H1 (cell line): ENCODE results near the gene SLC23A2. TPM values are rescaled to one million over a fixed set of nuclear protein-coding genes. Genes with fewer than 3 reads are reported as not detected.
"Not testable (repeated sequence)": the region's sequence is repeated elsewhere in the genome, so short reads cannot be mapped to it uniquely, and the experiment has no call there.

Experiments used
- CTCF ChIA-PET: fragments of 300-600 bp; sonication (Branson Sonifier 250); formaldehyde crosslinking; loops from one replicate; lab custom pipeline; 2021; ENCODE audit not compliant: partially characterized antibody; lab: Charles Lee
- POLR2A ChIA-PET: fragments of 300-600 bp; sonication (Branson Sonifier 250); formaldehyde crosslinking; loops from one replicate; lab custom pipeline; 2021; ENCODE audit warnings: inconsistent platforms; ENCODE audit not compliant: partially characterized antibody; lab: Charles Lee
- DNase-seq, 2 experiments: peaks; one replicate each; pipeline versions ENCODE4 v3.0.0 to v3.0.0-alpha.2; 2010 to 2022; ENCODE audit warnings: low spot score in 2 of 2, low read depth in 1 of 2, mixed read lengths in 1 of 2
- FAIRE-seq: peaks from 2 replicates; lab custom pipeline; 2011; peaks lifted over from hg19 to GRCh38; lab: Jason Lieb, UNC
- H2AFZ ChIP-seq: 2 replicates; pipeline ENCODE4 v1.8.1; 2012; ENCODE audit warnings: low read length, inconsistent platforms
- H2AK5ac ChIP-seq: 2 replicates; pipeline ENCODE4 v1.6.1; 2013; ENCODE audit warnings: low read depth, low read length
- H2BK120ac ChIP-seq: replicated peaks from 2 replicates; pipeline ENCODE3; 2013; ENCODE audit warnings: low read depth, low read length, inconsistent platforms
- H2BK12ac ChIP-seq: 2 replicates; pipeline ENCODE4 v1.6.1; 2013; ENCODE audit warnings: low read depth, low read length
- H2BK15ac ChIP-seq: 2 replicates; pipeline ENCODE4 v1.6.1; 2013; ENCODE audit warnings: low read length
- H2BK20ac ChIP-seq: 2 replicates; pipeline ENCODE4 v1.6.1; 2013; ENCODE audit warnings: low read length
- H2BK5ac ChIP-seq: 2 replicates; pipeline ENCODE4 v1.6.1; 2013; ENCODE audit warnings: low read depth, low read length
- H3K14ac ChIP-seq: 2 replicates; pipeline ENCODE4 v1.6.1; 2013; ENCODE audit warnings: inconsistent platforms; ENCODE audit not compliant: insufficient read length
- H3K18ac ChIP-seq: 2 replicates; pipeline ENCODE4 v1.6.1; 2013; ENCODE audit warnings: low read length; ENCODE audit errors: extremely low read depth
- H3K23ac ChIP-seq: 2 replicates; pipeline ENCODE4 v1.6.1; 2013; ENCODE audit warnings: inconsistent platforms; ENCODE audit not compliant: insufficient read length
- H3K23me2 ChIP-seq: 2 replicates; pipeline ENCODE4 v1.6.1; 2013; ENCODE audit warnings: low read depth, low read length
- H3K27ac ChIP-seq: 2 replicates; pipeline ENCODE4 v1.6.1; 2011; ENCODE audit warnings: low read depth, low read length, inconsistent platforms
- H3K27me3 ChIP-seq, 4 experiments: replicated peaks in 1 of 4; 1 replicate in 1 of 4; 2 replicates in 3 of 4; pipeline versions ENCODE4 v1.6.1 to v1.8.1; 2011 to 2013; ENCODE audit warnings: low read length in 3 of 4, mild to moderate bottlenecking in 3 of 4, inconsistent platforms in 2 of 4, mixed read lengths in 2 of 4, moderate library complexity in 1 of 4; ENCODE audit not compliant: control insufficient read depth in 3 of 4, insufficient read depth in 3 of 4; ENCODE audit errors: extremely low read depth in 1 of 4
- H3K36me3 ChIP-seq, 4 experiments: 2 replicates each; pipeline versions ENCODE4 v1.6.1 to v1.8.1; 2011 to 2013; ENCODE audit warnings: mild to moderate bottlenecking in 4 of 4, low read length in 3 of 4, moderate library complexity in 2 of 4, control low read depth in 1 of 4, inconsistent platforms in 1 of 4; ENCODE audit not compliant: insufficient read depth in 4 of 4, control insufficient read depth in 2 of 4
- H3K4ac ChIP-seq: replicated peaks from 2 replicates; pipeline ENCODE3; 2013; ENCODE audit warnings: low read length, low read depth, mixed read lengths, inconsistent platforms; ENCODE audit not compliant: insufficient read length
- H3K4me1 ChIP-seq, 4 experiments: replicated peaks in 1 of 4; 1 replicate in 1 of 4; 2 replicates in 3 of 4; pipeline versions ENCODE4 v1.6.1 to v1.8.1; 2011 to 2013; ENCODE audit warnings: low read length in 3 of 4, inconsistent platforms in 2 of 4, mixed read lengths in 1 of 4; ENCODE audit not compliant: insufficient read depth in 4 of 4, control insufficient read depth in 3 of 4
- H3K4me2 ChIP-seq, 2 experiments: 2 replicates each; pipeline versions ENCODE4 v1.6.1 to v1.8.1; 2011 to 2013; ENCODE audit warnings: low read depth in 2 of 2, low read length in 2 of 2, control low read depth in 1 of 2, inconsistent platforms in 1 of 2, mild to moderate bottlenecking in 1 of 2; ENCODE audit not compliant: insufficient read depth in 1 of 2
- H3K4me3 ChIP-seq, 4 experiments: fragments of 200-600, 300-600 bp in 1 of 4; sonication (generic), shearing (Covaris generic), sonication (Bioruptor Twin) in 1 of 4; 2 replicates each; pipeline versions ENCODE4 v1.5.1 to v1.8.1; 2011 to 2016; ENCODE audit warnings: low read length in 4 of 4, low read depth in 3 of 4, control low read depth in 2 of 4, inconsistent platforms in 2 of 4, mild to moderate bottlenecking in 2 of 4, mixed read lengths in 1 of 4, moderate library complexity in 1 of 4; ENCODE audit not compliant: insufficient read depth in 2 of 4; ENCODE audit errors: extremely low read depth in 1 of 4
- H3K56ac ChIP-seq: replicated peaks from 2 replicates; pipeline ENCODE3; 2013; ENCODE audit warnings: low read depth, mild to moderate bottlenecking, mixed read lengths, low read length, inconsistent platforms; ENCODE audit not compliant: insufficient read length
- H3K79me1 ChIP-seq: 2 replicates; pipeline ENCODE4 v1.6.1; 2013; ENCODE audit warnings: low read depth, low read length, control low read depth
- H3K79me2 ChIP-seq, 2 experiments: 2 replicates each; pipeline versions ENCODE4 v1.6.1 to v1.8.1; 2012 to 2013; ENCODE audit warnings: low read length in 2 of 2, mild to moderate bottlenecking in 2 of 2, inconsistent platforms in 1 of 2; ENCODE audit not compliant: insufficient read depth in 2 of 2, control insufficient read depth in 1 of 2
- H3K9ac ChIP-seq, 4 experiments: replicated peaks in 1 of 4; 1 replicate in 1 of 4; 2 replicates in 3 of 4; pipeline versions ENCODE4 v1.6.1 to v1.8.1; 2011 to 2013; ENCODE audit warnings: low read depth in 3 of 4, low read length in 3 of 4, control low read depth in 2 of 4, mild to moderate bottlenecking in 2 of 4, moderate library complexity in 2 of 4, inconsistent platforms in 1 of 4; ENCODE audit errors: extremely low read depth in 1 of 4
- H3K9me3 ChIP-seq, 2 experiments: 2 replicates each; pipeline versions ENCODE4 v1.6.1 to v1.8.1; 2012 to 2013; ENCODE audit warnings: mild to moderate bottlenecking in 2 of 2, moderate library complexity in 2 of 2, control low read depth in 1 of 2, inconsistent platforms in 1 of 2, low read depth in 1 of 2, low read length in 1 of 2, mixed read lengths in 1 of 2; ENCODE audit not compliant: insufficient read depth in 2 of 2
- H4K20me1 ChIP-seq, 2 experiments: replicated peaks in 1 of 2; 2 replicates each; pipeline versions ENCODE3 to v1.8.1; 2011 to 2013; ENCODE audit warnings: inconsistent platforms in 2 of 2, low read length in 2 of 2, mild to moderate bottlenecking in 1 of 2; ENCODE audit not compliant: insufficient read depth in 2 of 2, control insufficient read depth in 1 of 2
- H4K5ac ChIP-seq: 2 replicates; pipeline ENCODE4 v1.6.1; 2013; ENCODE audit warnings: low read length, low read depth, mixed read lengths, inconsistent platforms; ENCODE audit not compliant: insufficient read length
- H4K8ac ChIP-seq: 2 replicates; pipeline ENCODE4 v1.8.0; 2013; ENCODE audit warnings: mild to moderate bottlenecking, moderate library complexity, low read length, inconsistent platforms; ENCODE audit not compliant: insufficient read depth; ENCODE audit errors: extremely low read depth
- H4K91ac ChIP-seq: replicated peaks from 2 replicates; pipeline ENCODE3; 2013; ENCODE audit warnings: low read length, mixed read lengths, inconsistent platforms; ENCODE audit not compliant: insufficient read length
- WGBS, 2 experiments: shearing (Covaris generic) in 1 of 2; methylation state at CpG; one replicate each; pipeline versions ENCODE4 v1.1.6 to v1.1.7; 2013 to 2015; ENCODE audit warnings: low lambda C conversion rate in 2 of 2, mixed read lengths in 2 of 2, inconsistent platforms in 1 of 2, low coverage in 1 of 2, missing lambda C conversion rate in 1 of 2; ENCODE audit not compliant: insufficient replicate concordance in 2 of 2, insufficient coverage in 1 of 2, insufficient read length in 1 of 2; ENCODE audit errors: extremely low coverage in 1 of 2, missing lambda C conversion rate in 1 of 2; 5-methylcytosine and 5-hydroxymethylcytosine counted together
- polyA plus RNA-seq, 7 experiments: library from polyadenylated mRNA; depleted of rRNA in 3 of 7; stranded (reverse) in 5 of 7; unstranded in 2 of 7; fragments of >200 nt in 5 of 7; fragments of 200-250 nt in 2 of 7; gene quantifications; 1 replicate in 5 of 7; 2 replicates in 1 of 7; 4 replicates in 1 of 7; pipeline versions ENCODE4 v1.2.1 to v1.2.3, GENCODE V29; 2011 to 2013; ENCODE audit warnings: missing spikeins in 2 of 7, mixed read lengths in 2 of 7
- total RNA-seq: library from RNA; stranded (reverse); fragmentation: NEBNext Ultra II Directional; extraction: Animal tissue kit (Norgen Biotek cat#: 25700); gene quantifications from 2 replicates; pipeline ENCODE4 v1.2.1, GENCODE V29; 2021

Gene SLC23A2
- total and polyA plus RNA-seq, 2 of the 8 experiments (the other 6 are each of a cell fraction or from before 2014, with no cell fraction given), result 17.0 to 18.6 TPM

- H3K23ac ChIP-seq, H4K20me1 ChIP-seq, H2BK120ac ChIP-seq, H3K4me1 ChIP-seq, H3K18ac ChIP-seq, H3K23me2 ChIP-seq, FAIRE-seq, H4K91ac ChIP-seq, H3K4ac ChIP-seq, DNase-seq, H3K27me3 ChIP-seq, POLR2A ChIA-PET, H4K5ac ChIP-seq, H3K79me2 ChIP-seq, H2AFZ ChIP-seq, H2BK5ac ChIP-seq, H2BK20ac ChIP-seq, H3K9me3 ChIP-seq, H3K36me3 ChIP-seq, H3K56ac ChIP-seq, H2BK15ac ChIP-seq, H3K9ac ChIP-seq, H3K79me1 ChIP-seq, H4K8ac ChIP-seq, H2AK5ac ChIP-seq, H3K14ac ChIP-seq, H3K4me2 ChIP-seq, H2BK12ac ChIP-seq, H3K27ac ChIP-seq, H3K4me3 ChIP-seq: not testable (repeated sequence)
- 69% methylated on average over 2 of the region's 2 CpGs; no CpG with 5 or more reads in 1 of the 2 experiments for WGBS, 2 experiments
- CTCF ChIA-PET, result interaction anchor here (0.8 to 1.3 kb wide), 2 partner anchors 29 to 162 kb away, joined by 3 to 4 read pairs; no protein-coding TSS in a partner anchor
Observed at GRCh38 chr20:4921271-4921670, 80.0 kb downstream of the SLC23A2 start.
